BJ (cell line): ENCODE measurements around the gene BTBD18. TPM values are rescaled to one million over a fixed set of nuclear protein-coding genes. Genes with fewer than 3 reads are reported as not detected.

Source experiments
- CTCF ChIA-PET: fragments of 350-600 bp; formaldehyde crosslinking; extraction: SDS; loops from one replicate; lab custom pipeline; 2021; ENCODE audit warnings: antibody characterized with exemption, inconsistent platforms; lab: Yijun Ruan, JAX
- POLR2A ChIA-PET: fragments of 300-600 bp; sonication (Branson Sonifier 250); formaldehyde crosslinking; extraction: SDS; loops from one replicate; lab custom pipeline; 2021; ENCODE audit warnings: antibody characterized with exemption; lab: Charles Lee
- DNase-seq: peaks from one replicate; pipeline ENCODE4 v3.0.0-alpha.2; 2011; ENCODE audit warnings: low read depth
- H3K27me3 ChIP-seq: 2 replicates; pipeline ENCODE4 v1.6.0; 2011; ENCODE audit warnings: low read length; ENCODE audit not compliant: control insufficient read depth, insufficient read depth
- H3K36me3 ChIP-seq: 2 replicates; pipeline ENCODE4 v1.5.1; 2011; ENCODE audit warnings: low read length; ENCODE audit not compliant: control insufficient read depth, insufficient read depth
- H3K4me3 ChIP-seq: 2 replicates; pipeline ENCODE4 v1.5.1; 2011; ENCODE audit warnings: low read depth, mild to moderate bottlenecking, control low read depth, low read length
- CTCF ChIP-seq: IDR thresholded peaks from 2 replicates; pipeline ENCODE4 v1.5.1; 2011; ENCODE audit warnings: low read depth, mild to moderate bottlenecking, control low read depth, inconsistent platforms, low read length, moderate library complexity; ENCODE audit not compliant: insufficient read depth
- polyA plus RNA-seq: library from polyadenylated mRNA; depleted of rRNA; stranded (reverse); fragments of >200 nt; gene quantifications from 2 replicates; pipeline ENCODE4 v1.2.3, GENCODE V29; 2011

Gene BTBD18
- polyA plus RNA-seq, 1 experiment: not detected

- H3K27me3 ChIP-seq: no peaks in the 10 kb centered on the region
- H3K36me3 ChIP-seq: no peaks in the 10 kb centered on the region
- no peak overlapping the region for H3K4me3 ChIP-seq
- DNase-seq: no peak
- TF ChIP-seq CTCF: no peak
- POLR2A ChIA-PET: interaction anchor here (0.6 kb wide), 1 partner anchor 247 kb away, joined by 3 read pairs; no protein-coding TSS in a partner anchor
- CTCF ChIA-PET: interaction anchor here (0.5 to 0.9 kb wide), 2 partner anchors 11 to 441 kb away, joined by 3 read pairs; no protein-coding TSS in a partner anchor
Measured at GRCh38 chr11:57775491-57775890, 23.9 kb upstream of the BTBD18 start.

- DNase-seq: no peak
- no peak for TF ChIP-seq CTCF
- CTCF ChIA-PET: no interaction called here
- POLR2A ChIA-PET: no interaction called here
- H3K27me3 ChIP-seq: no peaks in the 10 kb centered on the region
- H3K4me3 ChIP-seq: no peak overlapping the region
- no peaks in the 10 kb centered on the region for H3K36me3 ChIP-seq
Measured at GRCh38 chr11:57773026-57773598, 21.5 kb upstream of the BTBD18 start.

GRCh38 chr11:57772562-57772961 lies 20.9 kb upstream of the BTBD18 start:
- POLR2A ChIA-PET: no interaction called here
- Histone ChIP-seq H3K4me3 (no peak overlapping the region), H3K36me3 (no peaks in the 10 kb centered on the region), H3K27me3 (no peaks in the 10 kb centered on the region)
- CTCF ChIA-PET: interaction anchor here (1.2 kb wide), 1 partner anchor 28 kb away, joined by 7 read pairs; no protein-coding TSS in a partner anchor
- DNase-seq: no peak
- no peak for TF ChIP-seq CTCF

- Histone ChIP-seq H3K27me3 (no peaks in the 10 kb centered on the region), H3K36me3 (no peaks in the 10 kb centered on the region), H3K4me3 (no peak overlapping the region)
- ChIA-PET CTCF (interaction anchor here (0.6 to 1.2 kb wide), 4 partner anchors 10 to 276 kb away, joined by 3 to 7 read pairs (median 3); no protein-coding TSS in a partner anchor), POLR2A (no interaction called here)
- no peak for DNase-seq
- TF ChIP-seq CTCF: no peak
Measured at GRCh38 chr11:57771365-57771764, 19.7 kb upstream of the BTBD18 start.

- Histone ChIP-seq H3K27me3 (no peaks in the 10 kb centered on the region), H3K4me3 (no peak overlapping the region), H3K36me3 (no peaks in the 10 kb centered on the region)
- DNase-seq: no peak
- ChIA-PET CTCF (interaction anchor here (0.6 kb wide), 2 partner anchors 35 to 277 kb away, joined by 3 read pairs; no protein-coding TSS in a partner anchor), POLR2A (no interaction called here)
- TF ChIP-seq CTCF: no peak
Measured at GRCh38 chr11:57770793-57771192, 19.2 kb upstream of the BTBD18 start.
